Endothelial cell of umbilical vein (primary cell): Measurements from ENCODE around the gene KRT1. TPM values are rescaled to one million over a fixed set of nuclear protein-coding genes. Genes with fewer than 3 reads are reported as not detected.

ENCODE experiments used
- BruUV-seq: library from RNA; stranded (reverse); fragments of 400-500 nt; replicated peaks from 2 replicates; lab custom pipeline; 2021; lab: Mats Ljungman, UMichigan
- CTCF ChIA-PET: fragments of 300-600, 350-600 bp; sonication (Branson Sonifier 250); formaldehyde crosslinking; loops from one replicate; lab custom pipeline; 2021; ENCODE audit warnings: antibody characterized with exemption, inconsistent platforms; lab: Charles Lee
- POLR2A ChIA-PET: fragments of 300-600, 350-600 bp; sonication (Branson Sonifier 250); formaldehyde crosslinking; loops from one replicate; lab custom pipeline; 2021; ENCODE audit warnings: antibody characterized with exemption, inconsistent platforms; lab: Charles Lee
- DNase-seq: peaks from one replicate; pipeline ENCODE4 v3.0.0-alpha.2; 2011; ENCODE audit warnings: low read depth, low spot score
- FAIRE-seq: peaks from 2 replicates; lab custom pipeline; 2011; peaks lifted over from hg19 to GRCh38; lab: Jason Lieb, UNC
- H2AFZ ChIP-seq: 2 replicates; pipeline ENCODE4 v1.6.0; 2012; ENCODE audit warnings: low read depth, low read length, control low read depth, inconsistent platforms
- H3K27ac ChIP-seq: 2 replicates; pipeline ENCODE4 v1.5.1; 2011; ENCODE audit warnings: low read depth, mild to moderate bottlenecking, control low read depth, low read length, moderate library complexity; ENCODE audit not compliant: insufficient read depth
- H3K27me3 ChIP-seq, 2 experiments: 2 replicates each; pipeline versions ENCODE4 v1.6.0 to v1.6.1; 2011; ENCODE audit warnings: low read length in 2 of 2, mixed read lengths in 1 of 2; ENCODE audit not compliant: control insufficient read depth in 2 of 2, insufficient read depth in 2 of 2
- H3K36me3 ChIP-seq, 2 experiments: 2 replicates in 1 of 2; 3 replicates in 1 of 2; pipeline ENCODE4 v1.5.1; 2011; ENCODE audit warnings: low read length in 2 of 2, mild to moderate bottlenecking in 1 of 2, moderate library complexity in 1 of 2; ENCODE audit not compliant: control insufficient read depth in 2 of 2, insufficient read depth in 2 of 2; ENCODE audit errors: extremely low read depth in 1 of 2
- H3K4me1 ChIP-seq: 3 replicates; pipeline ENCODE4 v1.5.1; 2011; ENCODE audit warnings: mild to moderate bottlenecking, low read length; ENCODE audit not compliant: control insufficient read depth, insufficient read depth; ENCODE audit errors: extremely low read depth
- H3K4me2 ChIP-seq: 2 replicates; pipeline ENCODE4 v1.6.1; 2011; ENCODE audit warnings: low read length, control low read depth, mixed read lengths; ENCODE audit not compliant: insufficient read depth
- H3K4me3 ChIP-seq, 3 experiments: fragments of 200-600 bp in 1 of 3; sonication (generic), shearing (Covaris generic) in 1 of 3; replicated peaks in 1 of 3; 2 replicates each; pipeline ENCODE4 v1.5.1; 2011 to 2016; ENCODE audit warnings: control low read depth in 3 of 3, low read length in 3 of 3, mild to moderate bottlenecking in 2 of 3, inconsistent platforms in 1 of 3, low read depth in 1 of 3, moderate library complexity in 1 of 3; ENCODE audit not compliant: insufficient read depth in 1 of 3
- H3K79me2 ChIP-seq: 2 replicates; pipeline ENCODE4 v1.6.0; 2012; ENCODE audit warnings: low read length, inconsistent platforms; ENCODE audit not compliant: control insufficient read depth, insufficient read depth
- H3K9ac ChIP-seq: replicated peaks from 2 replicates; pipeline ENCODE3; 2011; ENCODE audit warnings: low read length, control low read depth; ENCODE audit not compliant: insufficient read depth; ENCODE audit errors: extremely low read depth
- H3K9me1 ChIP-seq: replicated peaks from 3 replicates; pipeline ENCODE4 v1.6.0; 2011; ENCODE audit warnings: mild to moderate bottlenecking, low read length; ENCODE audit not compliant: control insufficient read depth, insufficient read depth; ENCODE audit errors: extremely low read depth
- H3K9me3 ChIP-seq: replicated peaks from 2 replicates; pipeline ENCODE4 v1.5.1; 2012; ENCODE audit warnings: low read length, inconsistent platforms; ENCODE audit not compliant: control insufficient read depth, insufficient read depth
- H4K20me1 ChIP-seq: replicated peaks from 2 replicates; pipeline ENCODE3; 2011; ENCODE audit warnings: mild to moderate bottlenecking, low read length; ENCODE audit not compliant: control insufficient read depth, insufficient read depth; ENCODE audit errors: extremely low read depth
- EZH2 ChIP-seq: IDR thresholded peaks from 2 replicates; pipeline ENCODE4 v1.6.1; 2012; ENCODE audit warnings: borderline replicate concordance, low read depth, mild to moderate bottlenecking, moderate library complexity, low read length, inconsistent platforms; ENCODE audit not compliant: severe bottlenecking
- FOS ChIP-seq: IDR thresholded peaks from 2 replicates; pipeline ENCODE4 v1.6.1; 2011; ENCODE audit warnings: mild to moderate bottlenecking, low read length, moderate library complexity, borderline replicate concordance; ENCODE audit not compliant: insufficient read depth
- GATA2 ChIP-seq: IDR thresholded peaks from 2 replicates; pipeline ENCODE4 v1.7.0; 2011; ENCODE audit warnings: low read depth, mild to moderate bottlenecking, moderate library complexity, mixed read lengths, low read length; ENCODE audit not compliant: insufficient read length, insufficient read depth
- JUN ChIP-seq: IDR thresholded peaks from 2 replicates; pipeline ENCODE4 v1.6.1; 2011; ENCODE audit warnings: borderline replicate concordance, low read depth; ENCODE audit not compliant: insufficient read length, insufficient read depth
- MYC ChIP-seq: IDR thresholded peaks from one replicate; pipeline ENCODE4 v1.6.1; 2011; ENCODE audit warnings: mild to moderate bottlenecking, low read depth, low read length
- POLR2A ChIP-seq: IDR thresholded peaks from 2 replicates; pipeline ENCODE4 v1.6.1; 2012; ENCODE audit warnings: low read depth, mild to moderate bottlenecking, control low read depth, low read length
- POLR2AphosphoS5 ChIP-seq: IDR thresholded peaks from 2 replicates; pipeline ENCODE4 v1.6.1; 2012; ENCODE audit warnings: low read depth, mild to moderate bottlenecking, control low read depth, low read length, moderate library complexity; ENCODE audit not compliant: insufficient read depth
- dilution Hi-C: fragments of 300-500 bp; cut with MboI; formaldehyde crosslinking; loops from one replicate; pipeline ENCODE4 v1.15.0; 2019; ENCODE audit warnings: low sequenced_read_pairs; ENCODE audit not compliant: extremely low pct_ligation_motif_present
- intact Hi-C: fragments of 100-400 bp; cut with micrococcal nuclease; formaldehyde crosslinking; loops from one replicate; pipeline ENCODE4 v1.10.0; 2022
- polyA plus RNA-seq, 4 experiments: library from polyadenylated mRNA; depleted of rRNA in 3 of 4; stranded (reverse) in 3 of 4; unstranded in 1 of 4; fragments of >200 nt; gene quantifications; 2 replicates each; pipeline versions ENCODE4 v1.2.1 to v1.2.3, GENCODE V29; 2011 to 2012; ENCODE audit warnings: missing spikeins in 1 of 4
- total RNA-seq: library from RNA; stranded (reverse); gene quantifications from 2 replicates; pipeline ENCODE4 v1.2.3, GENCODE V29; 2021
- TF ChIP-seq, protein P1 (sequence below), 2 donors: IDR thresholded peaks; 1 replicate in 1 of 2; 2 replicates in 1 of 2; pipeline ENCODE4 v1.5.1; 2011; ENCODE audit warnings: low read length in 2 of 2, mild to moderate bottlenecking in 2 of 2, moderate library complexity in 2 of 2, control low read depth in 1 of 2, inconsistent platforms in 1 of 2, low read depth in 1 of 2; ENCODE audit not compliant: insufficient read depth in 1 of 2; ENCODE audit errors: extremely low read depth in 1 of 2
- TF ChIP-seq, protein P2 (sequence below): IDR thresholded peaks from 2 replicates; pipeline ENCODE4 v1.6.1; 2011; ENCODE audit not compliant: insufficient read depth, insufficient read length

KRT1 gene
- total and polyA plus RNA-seq, 2 donors (not counting 3 experiments of a cell fraction or from before 2014, with no cell fraction given): not detected

DNA sequence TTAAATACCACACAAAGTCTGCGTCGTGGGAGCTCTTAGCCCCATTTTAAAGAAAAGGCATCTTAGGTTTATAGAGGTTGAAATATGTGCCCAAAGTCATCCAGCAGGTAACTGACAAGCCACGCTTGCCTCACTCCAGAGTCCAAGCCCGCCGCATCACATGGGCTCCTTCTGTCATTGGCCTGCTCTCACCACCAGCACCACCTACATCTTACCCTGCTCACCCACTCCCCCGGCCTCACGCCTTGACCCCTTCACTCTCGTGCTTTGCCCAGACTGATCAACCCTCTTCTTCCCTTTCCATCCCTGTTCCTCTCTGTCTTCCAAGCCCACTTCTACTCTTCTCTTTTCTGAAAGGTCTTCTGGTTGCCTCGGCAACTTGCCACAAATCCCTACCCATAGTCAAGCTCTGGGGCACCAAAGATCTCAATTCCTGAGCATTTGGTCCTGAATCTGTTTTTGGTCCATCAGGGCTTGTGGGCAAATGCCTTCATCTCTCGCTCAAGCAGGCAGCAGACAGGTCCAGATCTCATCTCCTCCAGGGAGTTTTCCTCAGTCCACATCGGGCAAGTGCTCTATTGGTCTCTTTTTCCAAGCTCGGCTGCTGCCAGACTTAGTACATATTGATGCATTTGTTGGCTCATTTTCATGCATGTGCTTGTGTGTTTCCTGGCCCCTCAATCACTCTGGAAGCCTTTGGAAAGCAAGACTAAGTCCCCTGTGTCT is 3.5 kb upstream of the KRT1 start:
- no peak for FAIRE-seq
- dilution Hi-C loops: no loop called here
- Histone ChIP-seq H3K36me3 (no peaks in the 10 kb centered on the region), H4K20me1 (no peaks in the 10 kb centered on the region), H3K27ac (no peak overlapping the region), H3K9me1 (no peaks in the 10 kb centered on the region), H2AFZ (no peak overlapping the region), H3K4me3 (no peak overlapping the region), H3K27me3 (peaks cover under 1 to 3% of the 10 kb centered on the region in 2 experiments), H3K4me2 (no peak overlapping the region), H3K9ac (no peak overlapping the region), H3K79me2 (no peaks in the 10 kb centered on the region), H3K4me1 (no peaks in the 10 kb centered on the region), H3K9me3 (no peaks in the 10 kb centered on the region)
- BruUV-seq: no TSS peak
- intact Hi-C loops: no loop called here
- ChIA-PET CTCF (no interaction called here), POLR2A (no interaction called here)
- TF ChIP-seq, protein P1, sequence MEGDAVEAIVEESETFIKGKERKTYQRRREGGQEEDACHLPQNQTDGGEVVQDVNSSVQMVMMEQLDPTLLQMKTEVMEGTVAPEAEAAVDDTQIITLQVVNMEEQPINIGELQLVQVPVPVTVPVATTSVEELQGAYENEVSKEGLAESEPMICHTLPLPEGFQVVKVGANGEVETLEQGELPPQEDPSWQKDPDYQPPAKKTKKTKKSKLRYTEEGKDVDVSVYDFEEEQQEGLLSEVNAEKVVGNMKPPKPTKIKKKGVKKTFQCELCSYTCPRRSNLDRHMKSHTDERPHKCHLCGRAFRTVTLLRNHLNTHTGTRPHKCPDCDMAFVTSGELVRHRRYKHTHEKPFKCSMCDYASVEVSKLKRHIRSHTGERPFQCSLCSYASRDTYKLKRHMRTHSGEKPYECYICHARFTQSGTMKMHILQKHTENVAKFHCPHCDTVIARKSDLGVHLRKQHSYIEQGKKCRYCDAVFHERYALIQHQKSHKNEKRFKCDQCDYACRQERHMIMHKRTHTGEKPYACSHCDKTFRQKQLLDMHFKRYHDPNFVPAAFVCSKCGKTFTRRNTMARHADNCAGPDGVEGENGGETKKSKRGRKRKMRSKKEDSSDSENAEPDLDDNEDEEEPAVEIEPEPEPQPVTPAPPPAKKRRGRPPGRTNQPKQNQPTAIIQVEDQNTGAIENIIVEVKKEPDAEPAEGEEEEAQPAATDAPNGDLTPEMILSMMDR (IDR thresholded peaks at IDR 0.05; ENCODE audit: extremely low read depth in 1 of 2, insufficient read depth in 1 of 2, low read depth in 1 of 2, low read length in 2 of 2): no peak
- TF ChIP-seq EZH2: no peak
- no peak for TF ChIP-seq POLR2AphosphoS5
- TF ChIP-seq MYC: no peak
- TF ChIP-seq GATA2: no peak
- TF ChIP-seq POLR2A: no peak
- no peak for TF ChIP-seq JUN
- no peak for TF ChIP-seq FOS
- TF ChIP-seq, protein P2, sequence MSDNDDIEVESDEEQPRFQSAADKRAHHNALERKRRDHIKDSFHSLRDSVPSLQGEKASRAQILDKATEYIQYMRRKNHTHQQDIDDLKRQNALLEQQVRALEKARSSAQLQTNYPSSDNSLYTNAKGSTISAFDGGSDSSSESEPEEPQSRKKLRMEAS: no peak
- DNase-seq: no peak
